Measurements from ENCODE around the gene SLC35A2.
"Not testable (repeated sequence)": the region's sequence is repeated elsewhere in the genome, so short reads cannot be mapped to it uniquely, and the experiment has no call there.

Gene SLC35A2

DNA sequence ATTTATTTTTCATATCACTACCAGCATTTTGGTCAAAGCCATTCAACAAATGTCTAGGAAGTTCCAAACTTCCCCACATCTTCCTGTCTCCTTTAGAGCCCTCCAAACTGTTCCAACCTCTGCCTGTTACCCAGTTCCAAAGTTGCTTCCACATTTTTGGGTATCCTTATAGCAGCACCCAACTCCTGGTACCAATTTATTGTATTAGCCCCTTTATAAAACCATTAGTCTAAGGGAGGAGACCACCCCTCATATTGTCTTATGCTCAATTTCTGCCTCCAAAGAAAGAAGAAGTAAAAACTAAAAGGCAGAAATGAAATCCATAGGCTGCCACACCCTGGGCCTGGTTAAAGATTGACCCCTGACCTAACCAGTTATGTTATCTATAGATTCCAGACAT is 58.0 kb downstream of the SLC35A2 start:
- not testable (repeated sequence) for ATAC-seq (replicated peaks; ENCODE audit: extremely low read depth, poor library complexity, severe bottlenecking); H3K4me1 Mint-ChIP-seq; H3K27ac Mint-ChIP-seq (ENCODE audit: low read depth); DNase-seq (ENCODE audit: low spot score in 2 of 2); H3K9me3 Mint-ChIP-seq; H3K36me3 Mint-ChIP-seq (ENCODE audit: insufficient read depth); H3K4me3 Mint-ChIP-seq
- H3K27me3 Mint-ChIP-seq, result peaks cover 32% of the 10 kb centered on the region

Data from central memory CD8-positive, alpha-beta T cell (primary cell).